Measurements from ENCODE around the gene NKX2-4.
A peak's percentile ranks its signal among the peaks of the same experiment; 100 is the strongest.

NKX2-4 gene

DNA sequence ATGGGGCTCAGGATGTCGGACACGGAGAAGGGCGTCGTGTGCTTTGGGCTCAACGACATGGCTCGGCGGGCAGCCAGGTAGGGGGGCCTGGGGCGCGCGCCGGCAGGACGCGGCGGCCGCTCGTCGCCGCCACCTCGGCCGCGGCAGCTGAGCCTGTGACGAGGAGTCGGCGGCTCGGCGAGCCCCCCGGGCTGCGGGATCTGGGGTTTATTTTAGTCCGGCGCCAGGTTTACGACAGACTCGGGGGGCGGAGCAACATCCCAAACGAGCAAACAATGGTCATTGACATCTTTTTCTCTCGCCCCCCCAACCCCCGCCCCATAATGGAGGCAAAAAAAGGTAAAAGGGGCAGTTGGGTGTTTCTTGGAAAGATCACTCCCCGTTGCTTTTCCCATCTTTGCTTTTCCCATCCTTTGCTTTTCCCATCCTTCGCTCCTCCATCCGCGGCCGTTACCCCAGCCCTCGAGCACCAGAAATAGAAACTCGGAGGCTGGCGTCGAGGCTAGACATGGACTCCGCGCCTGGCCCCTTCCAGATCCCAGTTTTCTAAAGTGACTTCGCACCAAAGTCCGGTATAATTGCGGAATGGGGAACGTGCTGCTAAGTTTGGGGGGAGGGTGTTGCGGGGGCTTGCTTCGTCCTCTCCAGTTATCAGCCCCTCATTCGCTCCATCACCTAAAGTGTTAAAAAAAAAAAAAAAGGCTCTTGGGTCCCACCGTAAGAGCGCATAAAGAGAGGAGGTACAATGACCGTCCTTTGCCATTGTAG, at the start of gene NKX2-4:
NKX2-4 (minus strand) TSS at position 186 of the 768 bp plus-strand sequence; CDS start at position 59, 127 bp downstream.
- no peak for DNase-seq (ENCODE audit: extremely low read depth, low read depth)
- TF ChIP-seq, protein P1, sequence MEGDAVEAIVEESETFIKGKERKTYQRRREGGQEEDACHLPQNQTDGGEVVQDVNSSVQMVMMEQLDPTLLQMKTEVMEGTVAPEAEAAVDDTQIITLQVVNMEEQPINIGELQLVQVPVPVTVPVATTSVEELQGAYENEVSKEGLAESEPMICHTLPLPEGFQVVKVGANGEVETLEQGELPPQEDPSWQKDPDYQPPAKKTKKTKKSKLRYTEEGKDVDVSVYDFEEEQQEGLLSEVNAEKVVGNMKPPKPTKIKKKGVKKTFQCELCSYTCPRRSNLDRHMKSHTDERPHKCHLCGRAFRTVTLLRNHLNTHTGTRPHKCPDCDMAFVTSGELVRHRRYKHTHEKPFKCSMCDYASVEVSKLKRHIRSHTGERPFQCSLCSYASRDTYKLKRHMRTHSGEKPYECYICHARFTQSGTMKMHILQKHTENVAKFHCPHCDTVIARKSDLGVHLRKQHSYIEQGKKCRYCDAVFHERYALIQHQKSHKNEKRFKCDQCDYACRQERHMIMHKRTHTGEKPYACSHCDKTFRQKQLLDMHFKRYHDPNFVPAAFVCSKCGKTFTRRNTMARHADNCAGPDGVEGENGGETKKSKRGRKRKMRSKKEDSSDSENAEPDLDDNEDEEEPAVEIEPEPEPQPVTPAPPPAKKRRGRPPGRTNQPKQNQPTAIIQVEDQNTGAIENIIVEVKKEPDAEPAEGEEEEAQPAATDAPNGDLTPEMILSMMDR (IDR thresholded peaks at IDR 0.05; ENCODE audit: low read depth, low read length) = no peak

DNA sequence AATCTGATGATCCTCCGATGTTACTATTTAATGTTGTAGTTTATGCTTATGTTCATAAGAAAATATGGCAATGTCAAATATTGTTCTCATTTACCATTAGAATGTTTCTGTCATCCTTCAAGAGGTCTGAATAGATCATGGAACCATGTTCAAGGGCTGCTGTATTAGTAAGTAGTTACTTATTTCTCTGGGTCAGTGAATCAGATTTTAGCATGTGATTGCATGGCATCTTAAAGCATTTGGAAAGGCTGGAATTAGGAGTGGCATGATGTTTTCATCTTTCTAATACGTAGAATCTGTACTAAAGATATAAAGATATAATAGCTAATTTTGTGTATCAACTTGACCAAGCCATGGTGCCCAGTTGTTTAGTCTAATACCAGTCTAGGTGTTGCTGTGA, 40.5 kb upstream of the NKX2-4 start:
- TF ChIP-seq, protein P1 (IDR thresholded peaks at IDR 0.05; ENCODE audit: low read depth, low read length) = no peak
- DNase-seq (ENCODE audit: extremely low read depth, low read depth) = no peak

DNA sequence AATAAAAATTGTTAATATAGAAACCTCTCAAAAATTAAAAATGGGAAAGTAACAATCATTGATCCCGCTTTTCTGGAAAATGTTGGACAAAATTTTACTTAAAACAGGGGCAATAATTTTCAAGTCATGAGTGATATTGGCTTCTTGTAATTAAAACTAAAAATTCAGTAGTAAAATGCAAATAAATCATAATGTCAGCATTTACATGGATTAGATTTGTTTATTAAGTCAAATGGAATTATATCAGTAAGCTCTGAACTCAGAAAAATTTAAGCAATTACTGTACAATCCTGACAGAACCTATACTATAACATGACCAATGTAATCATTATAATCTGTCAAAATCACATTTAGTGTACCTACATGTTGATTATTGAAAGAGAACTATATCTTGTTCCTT, 39.9 kb upstream of the NKX2-4 start:
- TF ChIP-seq, protein P1 (IDR thresholded peaks at IDR 0.05; ENCODE audit: low read depth, low read length) = no peak
- DNase-seq (ENCODE audit: extremely low read depth, low read depth) = no peak

DNA sequence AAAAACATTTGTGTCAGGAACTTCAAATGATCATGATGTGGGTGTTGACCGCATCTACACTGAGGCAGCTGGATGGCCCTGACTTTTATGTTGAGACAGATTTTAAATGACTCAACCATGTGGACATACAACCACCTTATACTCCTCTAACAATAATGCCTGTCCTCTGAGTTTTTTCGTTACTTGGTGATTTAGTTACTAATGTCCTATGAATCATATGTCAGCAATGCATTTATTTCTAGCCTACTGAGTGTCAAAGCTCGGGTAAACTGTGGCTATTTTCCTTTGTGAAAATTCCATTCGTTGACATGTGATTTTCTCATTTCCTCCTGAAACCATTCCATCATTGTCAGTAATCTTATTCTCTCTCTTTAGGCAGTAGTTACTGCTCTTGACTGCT, 38.9 kb upstream of the NKX2-4 start:
- DNase-seq (ENCODE audit: extremely low read depth, low read depth) = peak; percentile 19
- TF ChIP-seq, protein P1 (IDR thresholded peaks at IDR 0.05; ENCODE audit: low read depth, low read length) = no peak

DNA sequence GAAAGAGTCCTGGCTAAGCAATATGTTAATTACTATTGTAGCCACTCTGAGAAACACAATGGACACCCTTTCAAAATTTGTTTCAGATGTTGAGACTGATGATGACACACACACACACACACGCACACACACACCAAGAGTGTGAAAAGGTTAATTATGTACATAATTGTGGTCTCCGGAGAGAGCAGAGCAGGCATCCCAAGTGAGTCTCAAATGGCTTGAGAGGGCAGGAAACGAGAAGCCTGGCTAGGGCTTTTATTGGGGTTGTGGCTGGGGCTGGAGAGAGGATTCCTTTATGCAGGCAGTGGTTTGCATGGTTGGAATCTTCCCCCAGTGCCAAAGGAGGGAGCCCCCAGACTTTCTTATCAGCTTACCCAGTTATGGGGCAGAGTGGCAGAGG, 38.2 kb upstream of the NKX2-4 start:
- no peak for DNase-seq (ENCODE audit: extremely low read depth, low read depth)
- TF ChIP-seq, protein P1 (IDR thresholded peaks at IDR 0.05; ENCODE audit: low read depth, low read length) = no peak

DNA sequence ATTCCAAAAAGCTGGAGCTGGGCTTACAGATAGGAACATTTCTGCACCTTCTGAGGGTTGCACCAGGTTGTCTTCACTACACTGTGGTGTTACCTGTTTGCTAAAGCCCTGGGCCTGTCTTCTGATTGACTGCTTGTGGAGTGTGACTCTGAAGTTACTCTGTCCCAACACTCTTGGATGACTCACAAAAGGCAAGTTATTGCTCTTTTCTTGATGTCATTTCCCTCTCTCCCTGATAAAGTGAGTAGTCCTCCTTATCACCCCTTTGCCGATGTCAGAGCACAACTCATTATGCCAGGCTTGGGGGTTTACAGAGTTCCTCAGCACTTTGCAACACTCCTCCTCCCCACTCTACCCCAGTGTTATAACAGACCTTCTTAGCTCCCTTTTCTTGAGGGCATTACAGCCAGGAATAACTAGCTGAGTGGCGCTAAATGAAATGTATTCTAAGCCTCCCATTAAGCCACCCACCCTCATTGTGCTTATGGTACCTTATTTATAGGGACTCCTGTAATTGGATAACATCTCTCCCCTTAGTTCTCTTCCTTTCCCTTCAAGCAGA, 36.1 kb upstream of the NKX2-4 start:
- DNase-seq (ENCODE audit: extremely low read depth, low read depth) = no peak
- TF ChIP-seq, protein P1 (IDR thresholded peaks at IDR 0.05; ENCODE audit: low read depth, low read length) = no peak

DNA sequence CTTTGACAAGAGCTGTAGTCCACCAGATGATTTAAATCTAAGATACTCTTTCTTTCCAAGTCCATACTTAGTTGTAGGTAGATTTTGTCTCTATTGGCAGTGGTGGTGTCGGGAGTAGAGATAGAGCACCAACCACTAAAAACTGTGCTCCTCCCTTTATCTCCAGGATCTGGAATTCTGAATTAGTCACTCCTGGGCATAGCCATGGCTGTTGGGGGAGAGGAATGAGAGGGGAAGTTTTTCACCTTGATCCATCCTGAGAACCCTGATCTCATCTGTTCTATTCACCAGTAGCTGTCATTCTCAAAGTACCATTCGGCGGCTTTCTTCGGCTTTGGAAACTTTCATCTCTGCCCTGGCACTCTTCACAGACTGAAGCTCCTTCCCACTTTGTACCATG, 35.6 kb upstream of the NKX2-4 start:
- TF ChIP-seq, protein P1 (IDR thresholded peaks at IDR 0.05; ENCODE audit: low read depth, low read length) = no peak
- DNase-seq (ENCODE audit: extremely low read depth, low read depth) = no peak
